ENCODE measurements around the gene NGEF.

Gene NGEF

DNA sequence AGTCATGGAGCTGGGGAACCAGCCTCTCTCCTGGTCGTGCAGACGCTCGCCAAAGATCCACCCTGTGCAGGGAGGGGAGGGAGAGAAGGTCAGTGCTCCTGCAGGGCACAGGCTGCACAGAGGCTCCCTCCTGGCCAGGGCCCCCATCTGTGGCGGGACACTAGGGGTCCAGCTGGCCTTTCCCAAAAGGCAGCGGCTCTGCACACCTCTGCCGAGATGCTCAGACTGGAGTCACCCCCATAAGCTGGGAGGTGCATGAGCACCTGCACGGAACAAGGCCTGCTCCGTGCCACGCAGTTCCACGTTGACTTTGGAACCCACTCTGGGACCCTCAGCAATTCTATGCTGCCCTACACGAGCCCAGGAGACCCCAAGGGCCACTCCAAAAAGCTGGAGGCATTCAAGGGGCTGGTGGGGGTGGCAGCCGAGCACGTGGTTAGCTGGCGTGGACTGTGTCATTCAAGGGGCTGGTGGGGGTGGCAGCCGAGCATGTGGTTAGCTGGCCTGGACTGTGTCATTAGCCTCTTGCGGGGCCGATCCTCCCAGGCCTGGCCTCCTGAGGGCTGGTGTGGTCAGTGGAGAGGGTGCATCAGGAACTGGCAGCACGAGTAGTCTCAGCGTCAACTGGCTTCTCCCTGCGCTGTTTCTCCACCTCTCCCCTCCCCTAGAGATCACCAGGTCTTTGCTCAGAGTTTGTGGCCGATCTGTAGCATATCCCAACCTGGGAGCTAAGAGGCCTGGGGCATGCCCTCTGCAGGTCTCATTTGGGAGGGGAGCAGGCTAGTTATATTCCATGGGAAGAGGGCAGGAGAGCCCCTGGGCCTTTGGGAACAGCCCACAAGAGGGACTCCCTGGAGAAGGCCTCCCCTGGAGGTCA, 133.2 kb downstream of the NGEF start:
- TF ChIP-seq, protein P1, sequence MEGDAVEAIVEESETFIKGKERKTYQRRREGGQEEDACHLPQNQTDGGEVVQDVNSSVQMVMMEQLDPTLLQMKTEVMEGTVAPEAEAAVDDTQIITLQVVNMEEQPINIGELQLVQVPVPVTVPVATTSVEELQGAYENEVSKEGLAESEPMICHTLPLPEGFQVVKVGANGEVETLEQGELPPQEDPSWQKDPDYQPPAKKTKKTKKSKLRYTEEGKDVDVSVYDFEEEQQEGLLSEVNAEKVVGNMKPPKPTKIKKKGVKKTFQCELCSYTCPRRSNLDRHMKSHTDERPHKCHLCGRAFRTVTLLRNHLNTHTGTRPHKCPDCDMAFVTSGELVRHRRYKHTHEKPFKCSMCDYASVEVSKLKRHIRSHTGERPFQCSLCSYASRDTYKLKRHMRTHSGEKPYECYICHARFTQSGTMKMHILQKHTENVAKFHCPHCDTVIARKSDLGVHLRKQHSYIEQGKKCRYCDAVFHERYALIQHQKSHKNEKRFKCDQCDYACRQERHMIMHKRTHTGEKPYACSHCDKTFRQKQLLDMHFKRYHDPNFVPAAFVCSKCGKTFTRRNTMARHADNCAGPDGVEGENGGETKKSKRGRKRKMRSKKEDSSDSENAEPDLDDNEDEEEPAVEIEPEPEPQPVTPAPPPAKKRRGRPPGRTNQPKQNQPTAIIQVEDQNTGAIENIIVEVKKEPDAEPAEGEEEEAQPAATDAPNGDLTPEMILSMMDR (IDR thresholded peaks at IDR 0.05; ENCODE audit: insufficient read depth, low read depth, low read length, missing control alignments): no peak
- no peak overlapping the region for H3K4me3 ChIP-seq (ENCODE audit: low read length)
- DNase-seq (ENCODE audit: low read depth): no peak

GRCh38 chr2:232878855-232879617, 134.0 kb downstream of the NGEF start:
- TF ChIP-seq, protein P1 (IDR thresholded peaks at IDR 0.05; ENCODE audit: insufficient read depth, low read depth, low read length, missing control alignments): no peak
- no peak overlapping the region for H3K4me3 ChIP-seq (ENCODE audit: low read length)
- no peak for DNase-seq (ENCODE audit: low read depth)

GRCh38 chr2:232877940-232878511, 135.0 kb downstream of the NGEF start:
- H3K4me3 ChIP-seq (ENCODE audit: low read length): no peak overlapping the region
- DNase-seq (ENCODE audit: low read depth): no peak
- TF ChIP-seq, protein P1 (IDR thresholded peaks at IDR 0.05; ENCODE audit: insufficient read depth, low read depth, low read length, missing control alignments): no peak

DNA sequence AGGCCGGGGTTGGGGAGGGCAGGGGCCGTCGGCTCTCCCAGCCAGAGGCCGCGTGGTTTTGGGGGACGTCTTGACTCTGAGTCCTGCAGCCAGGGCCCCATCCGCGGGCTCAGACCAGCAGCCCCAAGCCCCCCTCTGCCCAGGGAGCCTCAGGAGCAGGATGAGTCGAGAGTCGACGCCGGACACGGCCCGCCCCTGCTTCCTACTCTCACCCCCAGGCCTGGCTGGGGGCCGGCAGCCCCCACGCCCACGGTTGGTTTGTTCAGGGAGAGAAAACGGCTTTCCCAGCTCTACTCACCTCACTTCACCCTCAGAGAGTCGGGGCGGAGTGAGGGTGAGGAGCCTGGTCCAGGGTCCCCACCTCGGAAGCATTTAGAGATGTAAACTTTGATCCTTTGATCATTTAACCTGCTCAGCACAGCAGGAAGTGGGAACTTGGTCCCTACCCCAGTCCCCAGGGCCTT, 136.0 kb downstream of the NGEF start:
- TF ChIP-seq, protein P1 (IDR thresholded peaks at IDR 0.05; ENCODE audit: insufficient read depth, low read depth, low read length, missing control alignments): no peak
- no peak for DNase-seq (ENCODE audit: low read depth)
- H3K4me3 ChIP-seq (ENCODE audit: low read length): peak overlapping the region; percentile 8

DNA sequence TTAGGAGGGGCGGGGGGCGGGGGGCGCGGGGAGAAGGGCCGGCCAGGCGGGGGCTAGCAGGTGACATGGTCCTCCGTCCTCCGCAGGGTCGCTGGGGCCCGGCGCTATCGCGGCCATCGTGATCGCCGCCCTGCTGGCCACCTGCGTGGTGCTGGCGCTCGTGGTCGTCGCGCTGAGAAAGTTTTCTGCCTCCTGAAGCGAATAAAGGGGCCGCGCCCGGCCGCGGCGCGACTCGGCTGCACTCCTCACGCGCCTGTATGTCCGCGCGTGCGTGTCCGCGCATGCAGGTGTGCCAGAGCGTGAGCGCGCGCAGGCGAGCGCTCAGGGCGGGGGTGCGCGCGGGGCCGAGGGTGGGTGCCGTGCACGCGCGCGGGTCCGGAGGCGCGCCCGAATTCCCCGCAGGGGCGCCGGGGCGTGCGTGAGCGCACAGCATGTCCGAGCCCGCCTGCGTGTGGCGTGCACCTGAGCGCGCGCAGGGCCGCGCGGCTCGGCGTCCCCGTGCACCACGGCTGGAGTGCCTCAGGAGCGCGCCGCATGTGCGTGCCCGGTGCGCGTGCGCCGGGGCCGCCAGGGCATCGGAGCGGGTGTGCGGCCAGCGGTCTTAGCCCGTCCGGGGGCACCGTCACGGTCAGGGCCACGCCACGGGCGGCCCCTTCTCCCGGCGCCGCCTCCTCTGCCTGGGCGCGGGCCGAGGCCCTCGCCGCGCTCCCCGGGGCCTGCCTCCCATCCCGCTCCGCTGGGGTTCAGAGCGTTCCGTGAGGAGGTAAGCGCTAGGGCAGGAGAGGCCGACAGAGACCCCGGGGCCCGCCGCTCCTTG, 136.7 kb downstream of the NGEF start:
- TF ChIP-seq, protein P1 (IDR thresholded peaks at IDR 0.05; ENCODE audit: insufficient read depth, low read depth, low read length, missing control alignments): peak; percentile 19
- peak overlapping the region; percentile 45 for H3K4me3 ChIP-seq (ENCODE audit: low read length)
- peak; percentile 49 for DNase-seq (ENCODE audit: low read depth)
